GM19351 (cell line): ENCODE measurements around the gene B9D2.
"Not testable (repeated sequence)": the region's sequence is repeated elsewhere in the genome, so short reads cannot be mapped to it uniquely, and the experiment has no call there.

ENCODE experiments used
- ATAC-seq: cut with Tn5 transposase; IDR thresholded peaks from one replicate; pipeline ENCODE4 v1.9.1; 2021; ENCODE audit warnings: mild to moderate bottlenecking, moderate library complexity; ENCODE audit not compliant: unreplicated experiment

B9D2 gene

GRCh38 chr19:41356984-41357739, 6.8 kb downstream of the B9D2 start:
- ATAC-seq, result no peak

- ATAC-seq, result no peak
These were observed 8.1 kb downstream of the B9D2 start for GRCh38 chr19:41355802-41356201.

- ATAC-seq, result no peak
These were observed 8.9 kb downstream of the B9D2 start for GRCh38 chr19:41355035-41355434.

- no peak for ATAC-seq
These were observed 9.5 kb downstream of the B9D2 start for GRCh38 chr19:41354343-41354953.

- ATAC-seq, result peak; percentile 43
These were observed 10.2 kb downstream of the B9D2 start, which contains the start of gene TGFB1 for GRCh38 chr19:41353466-41354342. Gene TGFB1, minus strand, starts transcription at chr19:41353922. Its CDS starts 878 bp downstream, at chr19:41353044.

- ATAC-seq, result no peak
These were observed 11.1 kb downstream of the B9D2 start for GRCh38 chr19:41352609-41353465.

GRCh38 chr19:41352279-41352608, 11.7 kb downstream of the B9D2 start:
- ATAC-seq, result no peak

- ATAC-seq, result peak; percentile 38
These were observed 12.4 kb downstream of the B9D2 start for GRCh38 chr19:41351339-41352245.

GRCh38 chr19:41350735-41351338, 13.1 kb downstream of the B9D2 start:
- peak; percentile 16 for ATAC-seq

GRCh38 chr19:41346916-41347315, 17.0 kb downstream of the B9D2 start:
- not testable (repeated sequence) for ATAC-seq

GRCh38 chr19:41344162-41344561, 19.8 kb downstream of the B9D2 start:
- no peak for ATAC-seq

- ATAC-seq, result no peak
These were observed 22.1 kb downstream of the B9D2 start for GRCh38 chr19:41341669-41342490.

- no peak for ATAC-seq
These were observed 24.0 kb downstream of the B9D2 start for GRCh38 chr19:41339936-41340335.

- no peak for ATAC-seq
These were observed 28.5 kb downstream of the B9D2 start for GRCh38 chr19:41335467-41335866.

- ATAC-seq, result no peak
These were observed 29.2 kb downstream of the B9D2 start for GRCh38 chr19:41334793-41335192.

- ATAC-seq, result no peak
These were observed 31.5 kb downstream of the B9D2 start for GRCh38 chr19:41332468-41332867.

- ATAC-seq, result no peak
These were observed 31.9 kb downstream of the B9D2 start for GRCh38 chr19:41332000-41332399.

GRCh38 chr19:41330946-41331678, 32.8 kb downstream of the B9D2 start:
- ATAC-seq, result no peak
